ENCODE measurements around the gene CCND3.

GRCh38 chr6:41921712-41921998 is 20.0 kb downstream of the CCND3 start:
- TF ChIP-seq EZH2phosphoT487 (IDR thresholded peaks at IDR 0.05; ENCODE audit: insufficient read depth, low read depth), result no peak
- TF ChIP-seq EZH2 (IDR thresholded peaks at IDR 0.05; ENCODE audit: insufficient read depth, poor library complexity, severe bottlenecking), result no peak

Measured in GM23248 (cell line).